Testis (tissue), 3 donors: Measurements from ENCODE around the gene CACNA1C. TPM values are rescaled to one million over a fixed set of nuclear protein-coding genes. Genes with fewer than 3 reads are reported as not detected.

Source experiments
- DNase-seq: peaks from one replicate; pipeline ENCODE4 v3.0.0-alpha.2; 2019
- H3K27ac ChIP-seq, 2 donors: fragments of 200-600 bp; sonication (generic); one replicate each; pipeline ENCODE4 v1.5.1; 2019
- H3K27me3 ChIP-seq: fragments of 200-600 bp; sonication (generic); one replicate; pipeline ENCODE4 v1.5.1; 2019
- H3K36me3 ChIP-seq: fragments of 200-600 bp; sonication (generic); one replicate; pipeline ENCODE4 v1.5.1; 2017; ENCODE audit warnings: low read depth; ENCODE audit errors: missing control alignments
- H3K4me1 ChIP-seq: fragments of 200-600 bp; sonication (generic); one replicate; pipeline ENCODE4 v1.5.1; 2019
- H3K4me3 ChIP-seq, 2 donors: fragments of 200-600 bp; sonication (generic); one replicate each; pipeline ENCODE4 v1.5.1; 2017 to 2019
- H3K9me3 ChIP-seq: fragments of 200-600 bp; sonication (generic); one replicate; pipeline ENCODE4 v1.5.1; 2017
- CTCF ChIP-seq, 3 experiments: fragments of 450-650 bp in 2 of 3; fragments of 200-600 bp in 1 of 3; sonication (generic) in 1 of 3; IDR thresholded peaks; one replicate each; pipeline ENCODE4 v1.5.1; 2016 to 2019; ENCODE audit warnings: antibody characterized with exemption in 3 of 3, mild to moderate bottlenecking in 2 of 3, moderate library complexity in 1 of 3
- POLR2A ChIP-seq: fragments of 450-650 bp; IDR thresholded peaks from one replicate; pipeline ENCODE4 v1.6.1; 2017; ENCODE audit warnings: antibody characterized with exemption, mild to moderate bottlenecking, moderate library complexity
- WGBS, 2 donors: methylation state at CpG; one replicate each; pipeline ENCODE4 v1.1.5; 2018; 5-methylcytosine and 5-hydroxymethylcytosine counted together
- intact Hi-C: fragments of 100-400 bp; cut with DNase I; formaldehyde crosslinking; loops from one replicate; pipeline ENCODE4 v1.15.1; 2023; ENCODE audit warnings: low total_unique reads
- polyA plus RNA-seq: library from polyadenylated mRNA; stranded (reverse); fragments of 350-450 nt; fragmentation: Illumina TruSeq; extraction: RNeasy Lipid Tissue Mini Kit (QIAGEN cat#74804); gene quantifications from one replicate; pipeline ENCODE4 v1.2.3, GENCODE V29; 2014; ENCODE audit warnings: low read depth, low replicate concordance; ENCODE audit not compliant: insufficient read depth
- total RNA-seq, 2 donors: library from RNA; depleted of rRNA; stranded (reverse); fragments of >200 nt; gene quantifications; one replicate each; pipeline ENCODE4 v1.2.3, GENCODE V29; 2016

CACNA1C gene
- total and polyA plus RNA-seq, 3 donors from 2014 or later = 20.3 to 36.8 (median 32.0) TPM

GRCh38 chr12:2247120-2247519 lies 194.3 kb downstream of the CACNA1C start:
- 73 to 82% methylated on average over 7 of the region's 7 CpGs for WGBS, 2 donors
- intact Hi-C loops = no loop called here
- no peaks in the 10 kb centered on the region for H3K27me3 ChIP-seq
- no peak overlapping the region for H3K27ac ChIP-seq
- H3K4me1 ChIP-seq = no peaks in the 10 kb centered on the region
- H3K9me3 ChIP-seq = no peaks in the 10 kb centered on the region
- H3K36me3 ChIP-seq = no peaks in the 10 kb centered on the region
- DNase-seq = no peak
- no peak overlapping the region for H3K4me3 ChIP-seq
- TF ChIP-seq CTCF (IDR thresholded peaks at IDR 0.05) = no peak
- no peak for TF ChIP-seq POLR2A

DNA sequence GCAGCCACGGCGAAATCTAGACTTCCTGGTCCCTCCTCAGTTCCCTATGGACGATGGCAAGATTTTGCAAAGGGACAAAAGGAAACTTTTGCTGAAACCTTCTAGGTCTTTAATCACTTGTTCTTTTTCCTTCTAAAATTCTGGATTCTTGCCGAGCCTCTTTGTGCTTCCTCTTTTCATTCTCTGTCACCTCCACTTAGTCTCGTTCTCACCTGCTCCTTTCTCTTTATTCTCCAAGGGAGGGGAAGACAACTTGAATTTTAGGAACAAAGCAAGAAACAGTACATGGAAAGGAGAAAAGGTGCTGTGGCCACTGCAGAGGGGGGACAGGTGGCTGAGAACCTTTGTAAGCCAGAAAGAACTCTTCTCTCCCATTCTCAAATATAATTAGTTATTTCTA lies 194.8 kb downstream of the CACNA1C start:
- no peak overlapping the region for H3K27ac ChIP-seq

DNA sequence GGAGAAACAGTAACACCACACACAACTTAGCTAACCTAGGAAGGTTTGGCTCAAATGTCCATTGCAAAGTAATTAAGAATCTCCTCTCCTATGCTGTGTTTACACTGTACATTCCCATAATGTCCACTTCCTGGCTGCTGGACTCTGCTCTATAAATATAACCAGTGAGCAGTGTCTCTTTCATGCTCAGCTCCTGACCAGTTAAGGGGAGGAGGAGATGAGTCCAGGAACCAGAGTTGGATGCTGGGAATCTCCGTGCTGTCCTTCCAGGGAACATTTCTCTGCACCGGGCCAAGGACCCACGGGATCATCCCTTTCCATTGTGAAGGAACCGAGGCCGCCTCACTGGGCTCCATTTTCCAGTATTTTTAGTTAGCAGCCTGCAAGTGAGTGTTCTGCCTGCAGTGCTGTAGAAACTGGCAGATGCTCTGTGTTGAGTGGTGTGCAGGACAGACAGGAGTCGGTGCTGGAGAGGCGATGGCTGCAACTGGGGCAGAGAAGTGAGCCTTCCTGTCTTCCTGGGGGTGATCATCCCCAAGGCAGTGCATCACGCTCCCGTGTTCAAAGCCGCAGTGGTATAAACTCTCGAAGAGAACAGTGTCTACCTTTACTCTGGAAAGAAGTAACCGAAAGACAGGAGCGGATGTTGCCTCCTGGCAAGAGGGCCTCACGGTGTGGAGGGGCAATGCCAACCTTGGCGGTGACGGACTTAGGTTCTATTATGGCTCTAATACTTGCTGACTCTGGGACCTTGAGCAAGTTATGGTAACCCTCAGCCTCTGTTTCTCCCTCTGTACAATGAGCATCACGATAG lies 195.5 kb downstream of the CACNA1C start:
- Histone ChIP-seq H3K27me3 (no peaks in the 10 kb centered on the region), H3K4me3 (no peak overlapping the region), H3K9me3 (no peaks in the 10 kb centered on the region), H3K36me3 (no peaks in the 10 kb centered on the region), H3K4me1 (no peaks in the 10 kb centered on the region), H3K27ac (no peak overlapping the region)
- DNase-seq = no peak
- 72 to 85% methylated on average over 16 to 17 of the region's 17 CpGs for whole genome bisulfite sequencing, 2 donors
- TF ChIP-seq POLR2A (no peak), CTCF (IDR thresholded peaks at IDR 0.05) (no peak)
- intact Hi-C loops = no loop called here

More for the DNA sequence above, 194.8 kb downstream of the CACNA1C start:
- Histone ChIP-seq H3K27me3 (no peaks in the 10 kb centered on the region), H3K36me3 (no peaks in the 10 kb centered on the region), H3K9me3 (no peaks in the 10 kb centered on the region), H3K4me3 (no peak overlapping the region), H3K4me1 (no peaks in the 10 kb centered on the region)
- TF ChIP-seq POLR2A = no peak
- DNase-seq = no peak
- 68 to 82% methylated on average over 5 of the region's 5 CpGs for WGBS, 2 donors
- intact Hi-C loops = no loop called here

- 88% methylated on average over 8 of the region's 8 CpGs for WGBS, 2 donors
- intact Hi-C loops = no loop called here
- no peaks in the 10 kb centered on the region for H3K27me3 ChIP-seq
- H3K9me3 ChIP-seq = no peaks in the 10 kb centered on the region
- no peak overlapping the region for H3K4me3 ChIP-seq
- H3K36me3 ChIP-seq = no peaks in the 10 kb centered on the region
- no peak overlapping the region for H3K27ac ChIP-seq
- no peak for DNase-seq
- TF ChIP-seq CTCF (IDR thresholded peaks at IDR 0.05) = no peak
- TF ChIP-seq POLR2A = no peak
- no peaks in the 10 kb centered on the region for H3K4me1 ChIP-seq
These were observed 196.2 kb downstream of the CACNA1C start for GRCh38 chr12:2248901-2249381.

- no peaks in the 10 kb centered on the region for H3K4me1 ChIP-seq
- no peak for TF ChIP-seq POLR2A
- TF ChIP-seq CTCF (IDR thresholded peaks at IDR 0.05) = no peak
- H3K9me3 ChIP-seq = no peaks in the 10 kb centered on the region
- WGBS, 2 donors = 64 to 66% methylated on average over 5 of the region's 5 CpGs
- intact Hi-C loops = no loop called here
- no peaks in the 10 kb centered on the region for H3K36me3 ChIP-seq
- DNase-seq = no peak
- no peak overlapping the region for H3K4me3 ChIP-seq
- H3K27ac ChIP-seq = no peak overlapping the region
- no peaks in the 10 kb centered on the region for H3K27me3 ChIP-seq
These were observed 198.0 kb downstream of the CACNA1C start for GRCh38 chr12:2250797-2251196.
